GM08714 (cell line): ENCODE results near the gene UNC119.

Source experiments
- H3K4me3 ChIP-seq: fragments of 200-500 bp; sonication (Bioruptor generic); 2 replicates; pipeline ENCODE4 v1.5.1; 2014; ENCODE audit warnings: mild to moderate bottlenecking, low read length, inconsistent platforms
- ZNF274 ChIP-seq: IDR thresholded peaks from 2 replicates; pipeline ENCODE4 v1.6.1; 2012; ENCODE audit warnings: mild to moderate bottlenecking, low read depth, low read length

The UNC119 gene

DNA sequence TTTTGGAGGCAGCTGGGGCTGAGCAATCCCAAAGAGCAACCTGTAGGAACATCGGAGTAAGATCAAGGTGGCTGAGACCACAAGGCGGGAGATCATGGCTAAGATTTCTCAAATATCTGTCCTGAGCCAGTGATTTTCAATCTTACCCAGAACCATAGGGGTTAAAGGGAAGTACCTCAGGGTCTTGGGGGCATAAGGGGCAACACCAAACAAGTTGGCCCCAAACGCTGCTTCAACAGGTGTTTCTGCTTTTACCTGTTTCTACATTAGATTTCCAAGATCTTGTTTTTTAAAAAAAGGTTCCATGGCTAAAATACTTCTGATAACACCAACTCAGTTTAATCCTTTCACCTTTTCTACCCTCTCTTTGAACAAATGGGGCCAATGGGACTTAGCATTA lies 2.6 kb upstream of the UNC119 start:
- no peak for TF ChIP-seq ZNF274
- H3K4me3 ChIP-seq, result no peak overlapping the region

DNA sequence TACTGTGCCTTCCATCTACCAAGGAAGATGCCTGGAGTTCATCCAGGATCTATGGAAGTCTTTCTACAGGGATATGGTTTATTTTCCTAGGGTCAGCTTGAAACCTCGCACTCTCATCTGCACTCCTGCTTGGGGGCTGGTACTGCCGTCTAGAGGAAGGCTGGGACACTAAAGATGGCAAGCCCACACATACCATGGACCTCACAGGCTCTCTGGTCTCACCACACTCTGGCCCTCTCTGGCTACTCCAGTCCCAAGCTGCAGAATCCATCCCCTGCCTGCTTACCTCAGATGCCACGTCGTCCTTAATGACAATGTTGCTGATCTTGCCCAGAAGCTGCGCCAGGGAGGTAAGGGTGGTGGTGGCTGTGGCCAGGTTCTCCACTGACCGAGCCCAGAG lies 2.1 kb upstream of the UNC119 start:
- H3K4me3 ChIP-seq, result no peak overlapping the region
- TF ChIP-seq ZNF274, result no peak

DNA sequence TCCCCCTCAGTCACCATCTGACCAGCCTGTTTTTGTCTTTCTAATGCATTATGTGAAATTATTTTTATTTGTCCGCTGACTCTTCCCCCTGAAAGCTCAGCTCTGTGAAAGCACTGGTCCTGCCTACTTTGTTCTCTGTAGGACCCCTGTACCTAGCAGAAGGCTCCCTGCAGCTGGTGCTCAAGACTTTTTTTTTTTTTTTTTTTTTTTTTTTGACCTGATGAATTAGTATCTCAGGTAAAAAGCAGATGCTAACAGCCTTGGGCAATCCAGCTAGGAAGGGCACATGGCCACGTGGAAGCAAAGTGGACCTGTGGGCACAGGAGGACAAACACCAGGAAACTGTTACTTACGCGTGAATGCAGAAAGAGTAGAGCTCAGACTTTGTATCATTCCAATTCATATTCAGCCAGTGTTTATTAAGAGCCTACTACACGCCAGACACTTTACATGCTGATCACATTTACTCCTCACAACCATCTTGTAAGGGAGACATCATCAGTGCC lies 629 bp upstream of the UNC119 start:
- no peak for TF ChIP-seq ZNF274
- no peak overlapping the region for H3K4me3 ChIP-seq

DNA sequence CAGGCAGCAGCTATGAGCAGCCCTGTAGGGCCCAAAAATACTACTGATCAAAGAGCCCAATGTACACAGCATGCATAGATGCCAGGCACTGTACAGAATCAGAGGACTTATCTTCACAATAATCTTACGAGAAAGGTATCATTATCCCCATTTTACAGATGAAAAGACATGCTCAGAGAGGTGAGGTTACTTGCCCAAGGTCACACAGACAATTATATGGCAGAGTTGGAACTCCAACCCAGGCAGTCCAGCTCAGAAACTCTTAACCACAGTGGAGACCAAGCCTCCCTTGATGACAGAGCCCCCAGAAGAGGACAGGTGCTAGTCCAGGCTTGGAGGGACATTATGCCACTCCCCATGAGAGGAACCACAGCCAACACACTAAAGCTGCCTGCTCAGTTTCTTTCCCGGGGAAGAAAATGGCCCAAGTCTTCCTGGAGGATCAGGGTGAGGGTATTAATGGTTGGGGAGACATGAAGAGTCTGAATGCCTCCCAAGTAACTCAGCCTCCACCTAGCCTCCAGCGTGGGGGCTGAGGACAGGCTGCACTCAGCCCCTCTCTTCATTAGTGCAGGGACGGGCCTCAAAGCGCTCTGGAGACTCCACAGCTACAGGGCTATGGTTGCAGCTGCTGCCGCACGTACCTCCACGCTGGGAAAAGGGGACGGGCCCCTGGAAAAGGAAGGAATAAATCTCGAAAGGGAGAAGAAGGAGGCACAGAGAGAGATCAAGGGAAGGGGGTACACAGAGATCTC lies 826 bp downstream of the UNC119 start:
- no peak for TF ChIP-seq ZNF274

DNA sequence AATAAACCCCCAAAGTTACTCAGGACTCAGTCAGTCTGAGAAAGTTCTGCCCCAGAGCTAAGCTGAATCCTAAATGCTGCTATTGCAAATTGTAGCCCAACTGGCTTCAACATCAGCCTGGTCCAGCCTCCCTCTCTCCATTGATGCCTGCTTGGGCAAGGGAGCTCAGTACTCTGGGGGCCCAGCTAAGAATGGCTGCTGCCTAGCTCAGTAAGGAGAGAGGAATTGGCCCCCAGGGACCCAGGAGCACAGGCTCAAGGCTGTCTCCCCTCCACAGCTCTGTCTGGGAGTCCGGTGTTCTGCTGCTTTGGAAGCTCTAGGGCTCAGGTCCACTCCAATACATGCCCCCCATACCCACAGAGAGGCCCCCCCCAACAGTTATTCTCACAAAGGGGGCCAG lies 1.6 kb downstream of the UNC119 start:
- H3K4me3 ChIP-seq, result peak overlapping the region; percentile 78; the same call in 1 of the 2 replicates
- no peak for TF ChIP-seq ZNF274

More for the DNA sequence above, 826 bp downstream of the UNC119 start:
- H3K4me3 ChIP-seq, result peak overlapping the region; percentile 78

DNA sequence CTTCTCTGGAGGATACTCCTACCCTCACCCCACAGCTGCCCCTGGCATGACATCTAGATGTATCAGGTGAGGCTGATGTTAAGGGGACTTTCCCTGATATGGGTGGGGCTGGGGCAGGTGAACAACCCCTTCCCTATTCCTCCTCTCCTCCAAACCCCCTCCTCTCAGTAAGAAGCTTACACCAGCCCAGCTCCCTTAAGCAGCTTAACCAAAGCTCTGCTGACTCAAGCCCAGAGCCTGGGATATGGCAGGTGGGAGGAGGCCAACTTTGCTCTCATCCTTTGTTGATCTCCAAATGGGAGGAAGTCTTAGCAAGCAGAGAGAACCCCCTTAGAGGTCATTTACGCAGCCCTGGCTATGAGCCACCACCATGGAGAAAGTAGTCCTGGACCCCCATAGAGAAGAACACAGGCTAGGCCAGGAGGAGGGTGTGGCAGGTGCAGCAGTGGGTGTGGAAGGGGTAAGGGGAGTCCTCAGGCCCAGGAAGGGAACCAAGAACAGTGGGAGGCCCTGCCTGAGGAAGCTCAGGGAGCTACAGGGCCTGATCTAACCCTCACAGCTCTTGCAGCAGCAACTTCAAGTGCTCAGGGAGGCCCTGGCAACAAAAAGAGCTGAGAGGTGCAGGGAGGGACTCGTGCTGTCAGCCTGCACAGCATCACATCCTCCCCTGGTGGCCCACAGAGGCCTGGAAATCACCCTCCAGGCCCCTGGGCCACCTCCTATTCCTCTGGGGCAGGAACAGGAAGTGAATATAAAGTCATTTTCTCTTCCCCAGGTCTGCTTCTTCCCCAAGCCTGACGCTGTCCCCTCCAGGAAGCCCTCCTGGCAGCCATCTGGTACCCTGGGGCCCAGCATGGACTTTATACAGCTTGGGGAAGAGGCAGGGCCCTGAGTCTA lies 2.9 kb downstream of the UNC119 start:
- no peak for TF ChIP-seq ZNF274
- no peak overlapping the region; the same call in 1 of the 2 replicates for H3K4me3 ChIP-seq

DNA sequence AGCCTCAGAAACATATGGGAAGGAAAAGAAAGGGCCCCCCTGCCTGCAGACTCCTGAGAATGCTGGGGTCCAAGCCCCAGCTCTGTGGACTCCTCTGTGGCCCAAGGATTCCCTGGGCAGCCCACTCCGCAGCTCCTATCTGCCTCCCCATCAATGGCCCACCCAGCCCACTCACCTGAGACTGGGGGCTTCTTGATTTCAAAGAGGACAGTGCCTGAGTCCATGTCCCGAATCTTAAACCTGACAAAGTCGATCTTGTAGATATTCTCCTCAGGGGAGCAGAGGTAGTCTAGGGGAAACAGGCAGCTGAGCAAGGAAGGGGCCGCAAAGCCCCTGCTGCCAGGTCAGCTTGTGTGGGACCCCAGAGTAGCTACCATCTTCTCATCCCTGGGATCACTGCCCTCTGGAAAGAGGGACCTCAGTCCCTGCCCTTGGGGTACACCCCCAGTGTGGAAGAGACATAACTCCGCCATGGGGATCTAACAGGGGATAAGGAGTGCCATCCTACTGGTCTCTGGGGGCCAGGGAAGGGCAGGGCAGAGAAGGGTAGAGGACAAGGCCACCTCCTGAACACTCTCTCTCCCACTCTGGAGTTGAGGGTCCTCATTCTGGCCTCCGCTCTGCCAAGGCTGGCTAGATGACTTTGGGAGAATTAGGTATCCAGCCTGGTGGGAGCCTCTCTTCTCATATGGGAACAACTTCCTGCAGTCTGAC lies 3.9 kb downstream of the UNC119 start:
- H3K4me3 ChIP-seq, result no peak overlapping the region
- TF ChIP-seq ZNF274, result no peak

DNA sequence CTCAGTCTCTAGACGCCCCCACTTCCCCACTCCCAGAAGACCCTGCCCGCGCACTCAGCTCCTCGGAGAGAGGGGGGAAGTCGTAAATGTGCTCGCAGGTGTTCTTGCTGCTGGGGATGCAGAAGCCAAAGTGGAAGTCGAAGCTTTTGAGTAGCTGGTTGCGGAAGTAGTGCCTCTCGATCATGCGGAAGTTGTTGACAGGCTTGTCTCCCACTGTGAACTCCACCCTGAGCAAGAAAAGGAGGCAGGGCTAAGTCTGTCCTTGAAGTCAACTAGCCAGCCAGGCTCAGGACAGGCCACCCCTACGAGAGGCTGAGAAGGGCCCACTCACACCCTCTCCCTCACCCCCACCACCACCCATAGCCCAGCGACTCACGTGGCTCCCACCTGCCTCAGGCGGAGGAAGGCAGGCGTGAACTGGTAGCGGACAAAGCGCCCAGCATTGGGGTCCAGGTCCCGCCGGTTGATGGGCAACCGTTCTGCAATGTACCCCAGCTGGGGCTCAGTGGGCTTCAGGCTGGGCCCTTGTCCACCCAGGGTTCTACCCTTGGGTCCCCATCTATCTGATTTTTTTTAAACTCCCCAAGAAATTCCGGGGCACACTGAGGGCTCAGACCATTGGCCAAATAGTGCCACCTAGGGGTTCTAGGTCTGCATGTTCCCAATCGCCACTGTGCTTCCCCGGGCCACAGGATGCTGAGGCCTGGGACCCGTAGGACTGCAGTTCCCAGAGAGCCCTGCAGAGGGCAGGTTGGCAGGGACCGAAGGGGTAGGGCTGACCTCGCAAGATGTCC lies 4.6 kb downstream of the UNC119 start:
- H3K4me3 ChIP-seq, result no peak overlapping the region
- TF ChIP-seq ZNF274, result no peak

DNA sequence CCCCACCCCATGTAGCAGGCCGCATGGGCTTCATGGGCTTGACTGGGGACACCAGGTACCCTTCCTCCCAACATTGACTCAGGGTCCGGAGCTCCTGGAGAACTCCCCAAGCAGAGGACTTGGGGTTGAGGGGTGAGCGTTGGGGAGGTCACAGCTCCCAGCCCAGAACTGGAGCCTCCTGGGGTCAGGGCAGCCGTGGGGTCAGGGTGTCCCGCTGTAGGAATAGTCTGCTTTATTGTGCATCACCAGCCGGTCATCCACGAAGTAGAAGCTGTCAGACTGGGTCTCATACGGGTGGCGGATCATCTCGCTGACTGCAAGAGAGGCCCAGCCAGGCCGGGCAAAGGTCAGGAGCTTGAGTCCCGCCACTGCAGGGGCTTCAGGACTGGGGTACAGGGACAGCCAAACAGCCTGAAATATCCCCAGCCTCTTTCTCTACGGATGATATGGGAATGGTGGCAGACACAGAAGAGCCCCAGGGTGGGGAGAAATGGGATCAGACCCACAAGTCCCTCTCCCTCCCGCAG lies 5.3 kb downstream of the UNC119 start:
- no peak for TF ChIP-seq ZNF274
- no peak overlapping the region for H3K4me3 ChIP-seq

DNA sequence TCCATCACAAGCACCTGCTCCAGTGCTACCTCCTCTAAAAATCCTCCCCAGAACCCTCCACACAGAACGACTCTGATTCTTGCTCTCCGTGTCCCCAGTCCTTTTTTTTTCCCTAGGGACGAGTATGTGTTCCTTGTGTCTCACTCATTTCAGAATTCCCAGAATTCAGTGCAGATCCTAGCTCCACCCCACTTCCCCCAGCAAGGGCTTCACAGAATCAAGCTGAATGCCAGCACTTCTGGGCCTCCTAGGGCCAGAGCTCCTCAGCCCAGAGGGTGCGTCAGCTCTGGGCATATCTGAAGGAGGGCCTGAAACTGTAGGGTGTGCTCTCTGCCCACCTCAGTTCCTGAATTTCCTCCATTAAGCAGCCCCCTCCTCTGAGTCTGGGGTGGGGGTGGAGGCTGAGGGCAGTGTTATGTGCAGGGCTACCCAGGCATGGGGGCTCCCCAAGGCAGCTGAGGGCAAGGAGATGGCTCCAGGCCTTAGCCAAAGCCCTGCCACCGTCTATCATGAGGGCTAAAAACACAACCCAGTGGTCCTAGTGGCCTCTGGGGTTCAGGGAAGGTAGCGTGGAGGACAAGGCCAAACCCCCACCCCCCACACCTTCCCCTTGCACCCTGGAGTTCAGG lies 6.5 kb downstream of the UNC119 start:
- H3K4me3 ChIP-seq, result no peak overlapping the region
- no peak for TF ChIP-seq ZNF274

DNA sequence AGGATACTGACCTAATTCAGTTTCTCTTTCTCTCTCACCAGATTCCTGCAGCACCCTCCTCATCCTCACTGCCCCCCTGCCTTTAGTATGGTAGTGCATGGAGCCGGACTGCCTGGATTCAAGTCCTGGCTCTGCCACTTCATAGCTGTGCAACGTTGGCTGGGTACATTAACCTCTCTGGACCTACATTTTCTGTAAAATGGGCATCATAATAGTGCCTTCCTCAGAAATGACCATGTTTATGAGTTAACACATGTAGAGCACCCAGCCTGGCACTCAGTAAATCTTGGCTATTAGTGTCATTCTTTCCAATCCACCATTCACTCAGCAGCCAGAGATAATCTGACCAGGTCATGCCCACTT lies 7.3 kb downstream of the UNC119 start:
- no peak for TF ChIP-seq ZNF274
- no peak overlapping the region for H3K4me3 ChIP-seq

DNA sequence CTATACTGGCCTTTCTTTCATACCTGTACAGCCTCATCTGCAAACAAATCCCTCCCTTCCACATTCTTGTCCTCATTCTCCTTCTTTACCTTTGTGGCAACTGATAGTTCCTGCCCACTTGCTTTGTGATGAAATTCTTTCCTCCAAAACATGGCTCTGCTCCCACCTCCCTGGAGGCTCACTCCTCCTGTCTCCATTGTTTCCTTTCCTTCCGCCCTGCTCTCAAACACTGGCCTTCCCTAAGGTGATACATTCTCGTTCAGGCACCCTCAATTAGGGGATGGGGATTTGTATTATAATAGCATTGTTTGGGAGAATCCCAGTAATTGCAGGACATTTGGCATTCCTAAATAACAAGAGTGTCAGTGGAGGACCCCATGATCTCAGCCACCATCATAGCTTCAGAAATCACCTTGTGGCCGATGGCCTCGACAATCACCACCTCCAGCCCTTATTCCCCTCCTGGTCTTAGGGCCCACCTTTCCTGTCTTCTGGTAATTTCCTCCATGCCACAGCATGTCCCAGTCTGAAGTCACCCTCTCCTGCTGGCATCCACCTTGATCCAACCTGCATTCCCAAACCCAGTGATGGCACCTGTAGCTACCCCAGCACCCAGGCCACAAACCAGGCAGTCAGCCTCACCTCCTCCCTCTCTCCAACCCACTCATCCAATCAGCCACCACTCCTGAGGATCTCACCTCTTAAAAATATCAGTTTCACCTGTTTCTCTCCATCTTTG lies 7.9 kb downstream of the UNC119 start:
- H3K4me3 ChIP-seq, result no peak overlapping the region
- TF ChIP-seq ZNF274, result no peak
